ENCODE data around the gene SNCB.

DNA sequence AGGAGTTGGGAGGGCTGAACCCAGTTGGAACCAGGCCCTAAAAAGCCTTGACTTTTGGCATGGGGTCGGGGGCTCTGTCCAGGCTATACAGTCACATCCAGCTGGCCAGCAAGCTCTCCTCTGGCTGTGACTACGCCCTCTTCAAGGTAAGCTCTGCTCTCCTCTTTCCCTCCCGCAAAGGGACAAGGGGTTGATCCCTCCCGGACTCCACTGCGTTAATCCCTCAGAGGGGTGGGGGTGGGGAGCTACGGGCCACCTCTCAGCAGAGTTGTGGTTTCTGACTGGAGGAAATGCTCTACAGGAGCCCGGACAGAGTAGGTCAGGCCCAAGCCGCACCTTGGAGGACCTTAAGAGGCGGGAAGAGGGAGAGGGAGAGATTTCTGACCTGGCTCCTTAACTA is 14.0 kb upstream of the SNCB start:
- no peak for TF ChIP-seq POLR2A (IDR thresholded peaks at IDR 0.05)
- TF ChIP-seq, protein P1, sequence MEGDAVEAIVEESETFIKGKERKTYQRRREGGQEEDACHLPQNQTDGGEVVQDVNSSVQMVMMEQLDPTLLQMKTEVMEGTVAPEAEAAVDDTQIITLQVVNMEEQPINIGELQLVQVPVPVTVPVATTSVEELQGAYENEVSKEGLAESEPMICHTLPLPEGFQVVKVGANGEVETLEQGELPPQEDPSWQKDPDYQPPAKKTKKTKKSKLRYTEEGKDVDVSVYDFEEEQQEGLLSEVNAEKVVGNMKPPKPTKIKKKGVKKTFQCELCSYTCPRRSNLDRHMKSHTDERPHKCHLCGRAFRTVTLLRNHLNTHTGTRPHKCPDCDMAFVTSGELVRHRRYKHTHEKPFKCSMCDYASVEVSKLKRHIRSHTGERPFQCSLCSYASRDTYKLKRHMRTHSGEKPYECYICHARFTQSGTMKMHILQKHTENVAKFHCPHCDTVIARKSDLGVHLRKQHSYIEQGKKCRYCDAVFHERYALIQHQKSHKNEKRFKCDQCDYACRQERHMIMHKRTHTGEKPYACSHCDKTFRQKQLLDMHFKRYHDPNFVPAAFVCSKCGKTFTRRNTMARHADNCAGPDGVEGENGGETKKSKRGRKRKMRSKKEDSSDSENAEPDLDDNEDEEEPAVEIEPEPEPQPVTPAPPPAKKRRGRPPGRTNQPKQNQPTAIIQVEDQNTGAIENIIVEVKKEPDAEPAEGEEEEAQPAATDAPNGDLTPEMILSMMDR (IDR thresholded peaks at IDR 0.05): no peak

All from vagina (tissue), 2 donors.